Measurements from ENCODE around the gene ARHGAP36. TPM values are rescaled to one million over a fixed set of nuclear protein-coding genes. Genes with fewer than 3 reads are reported as not detected.

Gene ARHGAP36
- total RNA-seq, 1 experiment from 2014 or later = 0.37 TPM

DNA sequence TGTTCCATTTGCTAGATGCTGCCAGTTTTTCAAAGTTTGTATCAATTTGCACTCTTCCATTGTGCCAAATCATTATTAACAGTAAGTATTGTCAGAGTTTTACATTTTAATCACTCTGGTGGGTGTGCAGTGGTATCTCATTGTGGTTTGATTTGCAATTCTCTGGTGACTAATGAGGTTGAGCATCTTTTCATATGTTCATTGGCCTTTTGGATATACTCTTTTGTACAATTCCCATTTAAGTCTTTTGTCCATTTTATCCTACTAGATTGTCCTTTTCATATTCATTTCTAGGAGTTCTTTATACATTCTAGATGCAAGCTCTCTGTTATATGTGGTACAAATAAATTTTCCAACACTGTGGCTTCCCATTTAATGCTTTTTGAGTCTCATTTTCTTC lies 17.4 kb upstream of the ARHGAP36 start:
- Histone ChIP-seq H2BK20ac (ENCODE audit: low read depth, low read length, poor library complexity, severe bottlenecking) (no peak overlapping the region), H2BK15ac (ENCODE audit: low read depth, low read length) (no peak overlapping the region), H3K4ac (ENCODE audit: low read depth, low read length) (no peak overlapping the region), H3K9me3 (ENCODE audit: control insufficient read depth, low read depth, low read length) (no peaks in the 10 kb centered on the region), H3T11ph (ENCODE audit: low read length) (no peak overlapping the region), H3K4me2 (ENCODE audit: insufficient read depth, insufficient read length, low read length) (no peak overlapping the region), H3K23ac (ENCODE audit: insufficient read length, low read depth, low read length) (no peak overlapping the region), H4K91ac (ENCODE audit: insufficient read length, low read depth, low read length) (no peak overlapping the region), H3K79me1 (ENCODE audit: insufficient read depth, low read depth, low read length, poor library complexity, severe bottlenecking) (no peaks in the 10 kb centered on the region), H2BK120ac (ENCODE audit: low read depth, low read length, poor library complexity, severe bottlenecking) (no peak overlapping the region), H4K20me1 (ENCODE audit: control insufficient read depth, insufficient read depth, insufficient read length) (no peaks in the 10 kb centered on the region), H3K4me1 (ENCODE audit: insufficient read depth, low read length) (no peaks in the 10 kb centered on the region), H4K8ac (replicated peaks; ENCODE audit: insufficient read length, low read depth, low read length) (no peak overlapping the region), H4K5ac (ENCODE audit: insufficient read length, low read depth, low read length) (no peak overlapping the region), H2AK5ac (ENCODE audit: insufficient read length, low read length) (no peak overlapping the region), H2BK5ac (ENCODE audit: insufficient read length, low read length) (no peak overlapping the region), H2AFZ (ENCODE audit: low read length) (no peak overlapping the region), H2BK12ac (ENCODE audit: insufficient read length, low read depth, low read length) (no peak overlapping the region), H3K18ac (ENCODE audit: insufficient read length, low read depth, low read length) (no peak overlapping the region), H3K79me2 (ENCODE audit: insufficient read depth, low read length) (no peaks in the 10 kb centered on the region), H3K9ac (ENCODE audit: extremely low read depth, insufficient read length, low read length) (no peak overlapping the region), H3K27ac (ENCODE audit: insufficient read length, low read depth, low read length) (no peak overlapping the region), H3K14ac (ENCODE audit: insufficient read depth, low read length) (no peak overlapping the region), H3K27me3 (ENCODE audit: insufficient read depth, low read length) (no peaks in the 10 kb centered on the region), H3K56ac (ENCODE audit: insufficient read length, low read depth, low read length) (no peak overlapping the region), H3K23me2 (ENCODE audit: insufficient read length, low read depth, low read length, poor library complexity, severe bottlenecking) (no peaks in the 10 kb centered on the region)
- Mint-ChIP-seq H3K4me1 (peaks cover 4 to 8% of the 10 kb centered on the region in 2 experiments), H3K9me3 (no peaks in the 10 kb centered on the region), H3K4me3 (no peak overlapping the region), H3K36me3 (ENCODE audit: insufficient read depth in 1 of 3, low read depth in 3 of 3) (no peaks in the 10 kb centered on the region), H3K27me3 (ENCODE audit: low read depth) (peaks cover 48% of the 10 kb centered on the region), H3K27ac (no peak overlapping the region)
- TF ChIP-seq, protein P1, sequence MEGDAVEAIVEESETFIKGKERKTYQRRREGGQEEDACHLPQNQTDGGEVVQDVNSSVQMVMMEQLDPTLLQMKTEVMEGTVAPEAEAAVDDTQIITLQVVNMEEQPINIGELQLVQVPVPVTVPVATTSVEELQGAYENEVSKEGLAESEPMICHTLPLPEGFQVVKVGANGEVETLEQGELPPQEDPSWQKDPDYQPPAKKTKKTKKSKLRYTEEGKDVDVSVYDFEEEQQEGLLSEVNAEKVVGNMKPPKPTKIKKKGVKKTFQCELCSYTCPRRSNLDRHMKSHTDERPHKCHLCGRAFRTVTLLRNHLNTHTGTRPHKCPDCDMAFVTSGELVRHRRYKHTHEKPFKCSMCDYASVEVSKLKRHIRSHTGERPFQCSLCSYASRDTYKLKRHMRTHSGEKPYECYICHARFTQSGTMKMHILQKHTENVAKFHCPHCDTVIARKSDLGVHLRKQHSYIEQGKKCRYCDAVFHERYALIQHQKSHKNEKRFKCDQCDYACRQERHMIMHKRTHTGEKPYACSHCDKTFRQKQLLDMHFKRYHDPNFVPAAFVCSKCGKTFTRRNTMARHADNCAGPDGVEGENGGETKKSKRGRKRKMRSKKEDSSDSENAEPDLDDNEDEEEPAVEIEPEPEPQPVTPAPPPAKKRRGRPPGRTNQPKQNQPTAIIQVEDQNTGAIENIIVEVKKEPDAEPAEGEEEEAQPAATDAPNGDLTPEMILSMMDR (conservative IDR thresholded peaks at IDR 0.05) = no peak
- no peak for DNase-seq
